GM18502 (cell line): ENCODE data around the gene NEK6.
"Not testable (repeated sequence)": the region's sequence is repeated elsewhere in the genome, so short reads cannot be mapped to it uniquely, and the experiment has no call there.

ENCODE experiments used
- ATAC-seq: cut with Tn5 transposase; IDR thresholded peaks from one replicate; pipeline ENCODE4 v1.9.1; 2021; ENCODE audit warnings: mild to moderate bottlenecking; ENCODE audit not compliant: unreplicated experiment, poor library complexity

Gene NEK6

GRCh38 chr9:124225945-124226344 lies 31.8 kb upstream of the NEK6 start:
- ATAC-seq, result no peak

DNA sequence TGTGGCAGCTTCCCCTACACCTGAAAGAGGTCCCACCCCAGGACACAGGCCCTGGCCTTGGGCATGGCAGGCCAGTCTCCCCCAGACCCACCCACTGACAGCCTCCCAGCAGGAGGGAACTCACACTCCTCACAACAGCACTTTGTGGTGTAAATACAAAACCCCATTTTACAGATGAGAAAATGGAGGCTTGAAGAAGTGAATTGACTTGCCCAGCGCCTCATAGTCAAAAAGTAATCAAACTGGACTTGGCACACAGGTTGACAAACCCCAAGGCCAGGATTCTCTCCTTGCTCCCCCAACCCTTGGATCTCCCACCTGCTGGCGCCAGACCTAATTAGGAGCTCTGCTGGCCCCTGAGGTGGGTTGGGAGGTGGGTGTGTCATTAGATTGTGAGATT lies 29.2 kb upstream of the NEK6 start:
- no peak for ATAC-seq

GRCh38 chr9:124231095-124231737 lies 26.5 kb upstream of the NEK6 start:
- ATAC-seq, result no peak

DNA sequence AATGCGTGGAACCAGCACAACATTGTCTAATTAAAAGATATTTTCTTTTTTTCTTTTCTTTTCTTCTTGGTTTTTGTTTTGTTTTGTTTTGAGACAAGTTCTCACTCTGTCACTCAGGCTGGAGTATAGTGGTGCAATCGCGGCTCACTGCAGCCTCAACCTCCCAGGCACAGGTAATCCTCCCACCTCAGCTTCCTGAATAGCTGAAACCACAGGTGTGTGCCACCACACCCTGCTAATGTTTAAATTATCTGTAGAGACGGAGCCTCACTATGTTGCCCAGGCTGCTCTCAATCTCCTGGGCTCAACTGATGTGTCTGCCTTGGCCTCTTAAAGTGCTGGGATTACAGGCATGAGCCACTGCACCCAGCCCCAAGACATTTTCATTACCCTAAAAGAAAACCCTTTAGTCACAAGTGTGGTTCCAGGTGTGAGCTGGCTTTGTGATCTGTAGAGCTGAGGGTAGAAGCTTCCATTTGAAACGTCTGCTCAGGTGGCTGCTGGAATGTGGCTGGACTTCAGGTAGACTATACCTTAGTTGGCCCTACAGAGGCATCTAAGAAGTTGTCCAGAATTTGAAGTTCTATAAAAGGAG lies 19.1 kb upstream of the NEK6 start:
- no peak for ATAC-seq

- ATAC-seq, result peak; percentile 72
Observed at GRCh38 chr9:124239249-124240073, 18.3 kb upstream of the NEK6 start.

GRCh38 chr9:124242331-124243194 lies 15.2 kb upstream of the NEK6 start:
- ATAC-seq, result no peak

DNA sequence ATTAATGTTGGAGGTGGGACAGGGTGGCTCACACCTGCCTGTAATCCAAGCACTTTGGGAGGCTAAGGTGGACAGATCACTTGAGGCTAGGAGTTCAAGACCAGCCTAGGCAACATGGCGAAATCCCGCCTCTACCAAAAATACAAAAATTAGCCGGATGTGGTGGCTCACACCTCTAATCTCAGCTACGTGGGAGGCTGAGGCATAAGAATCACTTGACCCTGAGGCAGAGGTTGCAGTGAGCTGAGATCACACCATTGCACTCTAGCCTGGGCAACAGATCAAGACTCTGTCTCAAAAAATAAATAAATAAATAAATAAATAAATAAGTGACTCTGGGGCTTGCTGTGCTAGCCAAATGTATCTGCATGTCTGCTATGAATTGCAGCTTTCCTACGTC lies 10.4 kb upstream of the NEK6 start:
- not testable (repeated sequence) for ATAC-seq

DNA sequence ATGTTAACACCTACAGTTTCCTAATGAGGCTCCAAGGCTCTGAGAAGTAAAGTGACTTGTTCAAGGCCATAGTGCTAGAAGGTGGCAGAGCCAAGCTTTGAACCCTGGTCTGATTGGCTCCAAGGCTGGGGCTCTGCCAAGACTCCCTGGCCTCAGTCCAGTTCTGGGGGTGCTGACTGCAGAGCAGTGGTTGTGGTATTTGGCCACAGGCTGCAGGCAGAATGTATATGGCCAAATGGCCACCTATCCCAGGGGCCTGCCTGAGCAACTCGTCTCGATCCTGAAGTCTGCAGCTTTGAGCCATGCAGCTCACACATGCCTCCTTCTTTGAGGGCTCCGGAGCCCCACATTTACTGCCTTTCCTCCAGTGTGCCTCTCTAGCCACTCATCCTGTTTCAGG lies 9.7 kb upstream of the NEK6 start:
- no peak for ATAC-seq

- ATAC-seq, result no peak
Observed at GRCh38 chr9:124248960-124249359, 8.8 kb upstream of the NEK6 start.

DNA sequence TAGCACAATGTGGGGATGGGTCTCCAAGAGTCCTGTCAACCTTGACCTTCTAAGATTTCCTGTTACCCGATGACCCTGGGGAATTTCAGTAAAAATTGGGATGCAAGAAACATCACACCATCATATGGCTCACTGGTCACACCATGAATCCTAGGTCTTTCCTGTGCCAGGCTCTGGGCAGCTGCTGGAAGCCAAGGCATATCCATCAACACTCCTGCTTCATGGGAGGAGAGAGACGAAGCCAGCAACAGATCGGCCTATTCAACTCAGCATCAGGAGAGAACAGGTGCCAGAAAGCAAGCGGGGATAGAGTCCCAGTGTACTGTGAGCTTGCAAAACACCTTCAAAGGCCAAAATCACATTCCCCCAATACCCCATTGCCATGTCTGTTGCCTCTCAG lies 6.5 kb upstream of the NEK6 start:
- ATAC-seq, result no peak

DNA sequence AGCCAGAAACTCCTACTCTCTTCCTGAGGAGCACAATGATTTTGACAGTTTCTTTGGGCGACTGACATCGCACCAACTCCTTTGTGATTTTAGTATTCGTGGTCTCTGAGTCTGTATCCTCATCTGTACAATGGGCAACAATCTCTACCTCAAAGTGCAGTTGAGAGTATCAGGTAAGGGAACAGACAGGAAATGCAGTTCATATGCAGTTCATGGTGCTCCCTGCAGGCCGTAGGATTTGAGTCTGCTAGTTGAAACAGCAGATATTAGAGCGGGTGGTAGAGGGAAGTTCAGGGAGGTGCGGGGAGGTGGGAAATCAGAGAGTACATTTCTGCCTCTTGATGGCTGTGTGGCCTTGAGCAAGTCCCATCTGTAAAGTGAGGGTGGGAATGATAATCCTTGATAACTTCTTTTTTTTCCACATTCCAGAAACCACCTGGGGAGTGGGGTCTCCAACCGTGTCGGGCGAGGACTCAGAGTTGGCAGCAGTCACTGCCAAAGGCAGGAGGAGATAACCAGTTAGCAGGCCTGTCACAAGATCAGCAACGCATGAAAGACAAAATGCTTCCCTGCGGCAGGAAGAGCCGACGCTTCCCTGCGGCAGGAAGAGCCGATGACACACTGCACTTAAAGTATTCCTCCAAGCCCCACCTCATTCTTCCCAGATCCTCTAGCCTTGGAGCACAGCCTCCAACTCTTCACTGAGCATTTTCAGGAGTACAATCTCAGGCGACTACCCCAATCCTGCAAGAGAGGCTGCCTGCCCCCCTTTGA lies 6.0 kb upstream of the NEK6 start:
- no peak for ATAC-seq

DNA sequence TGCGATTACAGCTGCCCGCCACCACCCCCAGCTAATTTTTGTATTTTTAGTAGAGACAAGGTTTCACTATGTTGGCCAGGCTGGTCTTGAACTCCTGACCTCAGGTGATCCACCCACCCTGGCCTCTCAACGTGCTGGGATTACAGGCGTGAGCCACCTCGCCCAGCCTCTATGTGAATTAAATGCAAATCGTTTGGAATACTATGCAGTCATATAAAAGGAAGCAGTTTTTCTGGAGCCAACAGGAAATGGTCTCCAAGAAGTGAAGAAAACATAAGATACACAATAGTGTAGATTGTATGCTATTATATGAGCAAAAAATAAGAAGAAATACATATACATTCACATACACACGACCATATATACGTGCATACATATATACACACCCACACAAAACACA lies 4.9 kb upstream of the NEK6 start:
- ATAC-seq, result not testable (repeated sequence)

DNA sequence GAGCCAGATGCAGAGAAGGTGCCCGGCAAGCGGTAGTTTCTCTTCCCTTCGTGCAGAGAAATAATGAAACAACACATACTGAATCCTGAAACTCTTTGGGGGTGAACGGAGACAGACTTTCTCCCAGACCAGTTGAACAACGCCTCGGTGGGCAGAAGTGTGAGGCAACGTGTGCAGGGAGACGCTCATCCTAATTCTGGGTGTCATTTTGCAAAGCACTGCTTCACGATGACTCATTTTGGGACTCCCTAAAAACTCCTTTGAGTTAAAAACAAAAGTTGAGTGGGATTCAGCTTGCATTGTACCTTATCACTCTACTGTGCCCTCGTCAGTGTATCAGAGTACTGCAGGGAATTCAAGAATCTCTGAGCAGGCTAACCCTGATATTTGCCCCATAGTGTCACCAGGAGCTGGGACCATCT lies 3.5 kb upstream of the NEK6 start:
- peak; percentile 68 for ATAC-seq

DNA sequence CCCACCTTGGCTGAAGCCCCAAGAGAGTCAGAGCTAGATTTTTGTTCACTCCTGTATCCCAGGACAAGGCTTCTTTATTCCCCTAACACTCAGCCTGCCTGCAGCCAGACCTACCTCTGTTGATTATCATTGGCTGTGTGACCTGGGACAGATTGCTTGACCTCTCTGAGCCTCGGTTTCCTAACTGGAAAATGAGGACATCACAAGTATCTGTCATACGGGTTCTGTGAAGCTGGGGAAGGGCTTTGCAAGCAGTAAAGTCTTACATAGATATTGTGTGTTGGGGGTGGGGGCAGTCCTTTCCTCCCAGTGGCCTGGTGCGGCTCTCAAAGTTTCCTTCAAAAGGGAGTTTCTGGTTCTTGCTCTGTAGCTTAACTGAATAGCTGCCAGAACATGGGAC lies 2.5 kb upstream of the NEK6 start:
- no peak for ATAC-seq

- ATAC-seq, result no peak
Observed at GRCh38 chr9:124256517-124257069, 1.2 kb upstream of the NEK6 start.

GRCh38 chr9:124257070-124257843 lies 492 bp upstream of the NEK6 start:
- ATAC-seq, result peak; percentile 1

DNA sequence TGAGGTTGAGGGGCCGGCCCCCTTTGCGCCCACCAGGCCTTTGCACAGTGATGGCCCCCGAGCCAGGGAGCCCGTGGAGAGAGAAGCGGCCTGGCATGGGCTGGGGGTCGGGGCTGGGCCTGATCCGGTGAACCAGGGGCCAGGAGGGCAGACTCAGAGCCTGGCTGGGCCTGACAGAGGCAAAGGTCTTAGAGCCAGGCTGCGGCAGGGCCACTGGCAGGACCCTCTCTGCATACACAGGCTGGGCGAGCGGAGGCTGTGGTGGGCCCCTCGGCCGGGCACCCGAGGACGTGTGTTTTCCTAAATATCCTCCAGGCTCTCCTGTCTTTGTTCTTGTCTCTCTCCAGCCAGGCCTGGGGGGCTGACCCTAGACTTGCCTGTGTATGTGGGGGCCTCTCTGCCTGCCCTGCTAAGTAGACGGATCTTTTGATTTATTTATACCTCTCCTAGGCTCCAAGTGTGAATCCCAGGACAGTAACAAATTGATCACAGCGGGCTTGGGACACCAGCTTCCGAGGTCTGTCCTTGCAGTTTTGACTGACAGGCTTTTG lies 933 bp downstream of the NEK6 start:
- no peak for ATAC-seq

DNA sequence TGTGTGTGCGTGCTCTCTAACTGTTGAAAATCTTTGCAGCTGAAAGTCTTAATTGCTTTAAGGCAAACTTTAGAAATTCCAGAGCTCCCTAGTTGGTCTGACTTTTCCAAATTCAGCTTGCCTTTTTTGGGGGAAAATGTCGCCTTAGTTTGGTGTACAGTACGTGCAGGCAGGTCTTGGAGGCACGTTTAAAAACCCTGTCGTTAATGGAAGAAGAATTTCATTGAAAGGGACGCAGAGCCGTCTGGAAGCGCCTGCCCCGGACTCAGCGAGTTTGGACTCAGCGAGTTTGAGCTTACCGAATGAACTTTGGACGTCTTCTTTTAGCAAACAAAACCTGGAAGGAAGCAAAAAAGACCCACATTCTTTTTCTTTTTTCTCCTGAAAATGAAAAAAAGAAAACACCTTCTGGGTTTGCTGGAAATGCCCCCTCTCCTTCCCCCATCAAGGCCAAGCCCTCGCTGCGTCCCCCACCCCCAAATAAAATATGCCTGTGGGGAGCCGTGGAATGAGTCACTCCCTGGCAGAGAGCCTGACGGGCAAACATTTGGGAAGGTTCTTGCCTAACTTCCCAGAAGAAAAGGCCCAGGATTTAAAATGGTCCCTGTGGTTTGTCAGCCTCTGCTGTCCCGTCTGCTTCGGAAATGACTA lies 1.5 kb downstream of the NEK6 start:
- no peak for ATAC-seq
